ENCODE measurements around the gene TP73.
"Not testable (repeated sequence)": the region's sequence is repeated elsewhere in the genome, so short reads cannot be mapped to it uniquely, and the experiment has no call there.

TP73 gene

GRCh38 chr1:3746830-3747521 lies 94.7 kb downstream of the TP73 start:
- peak; percentile 35 to 57 for DNase-seq

- no peak for DNase-seq
Measured at GRCh38 chr1:3747522-3747848, 95.2 kb downstream of the TP73 start.

DNA sequence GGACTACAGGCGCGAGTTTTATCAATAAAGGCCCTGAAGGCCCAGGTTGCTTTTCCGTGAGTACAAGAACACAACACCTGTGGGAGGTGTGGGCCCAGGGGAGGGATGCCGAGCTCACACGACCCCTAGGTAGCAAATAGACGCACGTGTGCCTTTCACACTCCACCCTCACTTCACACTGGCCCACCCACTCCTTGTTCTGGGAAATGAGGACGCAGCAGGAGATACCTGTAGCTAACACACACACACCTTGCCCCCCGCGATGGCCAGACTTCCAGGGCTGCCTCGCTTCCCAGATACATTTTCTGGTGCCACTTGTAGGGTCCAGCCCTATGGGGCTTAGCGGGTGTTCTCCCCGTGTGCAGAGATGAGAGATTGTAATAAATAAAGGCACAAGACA lies 95.6 kb downstream of the TP73 start:
- no peak for DNase-seq

DNA sequence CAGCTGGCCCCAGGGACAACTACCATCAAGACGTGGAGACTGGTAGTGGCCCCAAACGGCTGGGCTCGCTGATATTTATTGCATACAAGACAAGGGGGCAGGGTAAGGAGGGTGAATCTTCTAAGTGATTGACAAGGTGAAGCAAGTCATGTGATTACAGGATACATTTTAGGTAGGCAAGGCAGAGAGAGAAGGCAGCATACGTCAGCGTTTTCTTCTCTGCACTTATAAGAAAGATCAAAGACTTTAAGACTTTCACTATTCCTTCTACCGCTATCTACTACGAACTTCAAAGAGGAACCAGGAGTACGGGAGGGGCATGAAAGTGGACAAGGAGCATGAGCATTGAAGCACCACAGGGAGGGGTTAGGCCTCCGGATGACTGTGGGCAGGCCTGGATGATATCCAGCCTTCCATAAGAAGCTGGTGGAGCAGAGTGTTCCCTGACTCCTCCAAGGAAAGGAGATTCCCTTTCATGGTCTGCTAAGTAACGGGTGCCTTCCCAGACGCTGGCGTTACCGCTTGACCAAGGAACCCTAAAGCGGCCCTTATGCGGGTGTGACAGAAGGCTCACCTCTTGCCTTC lies 96.1 kb downstream of the TP73 start:
- not testable (repeated sequence) for DNase-seq

DNA sequence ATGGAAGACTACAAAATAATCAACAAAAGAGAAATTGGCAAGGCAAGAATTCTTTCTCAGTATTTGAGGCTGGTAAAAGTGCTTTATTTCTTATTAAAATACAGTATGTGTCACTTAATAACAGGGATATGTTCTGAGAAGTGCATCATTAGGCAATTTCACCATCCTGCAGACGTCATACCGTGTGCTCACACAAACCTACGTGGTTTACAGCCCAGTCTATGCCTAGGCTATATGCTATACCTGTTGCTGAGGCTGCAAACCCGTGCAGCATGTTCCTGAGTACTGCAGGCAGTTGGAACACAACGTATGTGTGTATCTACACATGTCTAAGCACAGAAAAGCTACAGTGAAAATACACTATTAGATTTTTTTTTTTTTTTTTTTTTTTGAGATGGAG lies 97.2 kb downstream of the TP73 start:
- no peak for DNase-seq

DNA sequence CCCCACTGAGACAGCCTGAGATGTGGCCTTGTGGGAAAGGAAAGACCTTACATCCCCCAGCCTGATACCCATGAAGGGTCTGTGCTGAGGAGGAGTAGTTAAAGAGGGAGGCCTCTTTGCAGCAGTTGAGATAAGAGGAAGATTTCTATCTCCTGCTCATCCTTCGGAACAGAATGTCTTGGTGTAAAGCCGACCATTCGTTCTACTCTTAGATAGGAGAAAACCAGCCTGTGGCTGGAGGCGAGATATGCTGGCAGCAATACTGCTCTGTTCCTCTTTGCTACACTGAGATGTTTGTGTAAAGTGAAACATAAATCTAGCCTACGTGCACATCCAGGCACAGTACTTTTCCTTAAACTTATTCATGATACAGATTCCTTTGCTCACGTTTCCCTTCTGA lies 98.4 kb downstream of the TP73 start:
- no peak for DNase-seq

GRCh38 chr1:3752400-3752945 lies 100.2 kb downstream of the TP73 start, which contains the start of gene CCDC27:
Gene CCDC27, plus strand, starts transcription at chr1:3752450. Its CDS starts 32 bp downstream, at chr1:3752482.
- DNase-seq: no peak

GRCh38 chr1:3753656-3754454 lies 101.5 kb downstream of the TP73 start:
- DNase-seq: no peak

- DNase-seq: no peak
Measured at GRCh38 chr1:3756394-3756793, 104.1 kb downstream of the TP73 start.

GRCh38 chr1:3759164-3759563 lies 106.8 kb downstream of the TP73 start:
- DNase-seq: no peak

DNA sequence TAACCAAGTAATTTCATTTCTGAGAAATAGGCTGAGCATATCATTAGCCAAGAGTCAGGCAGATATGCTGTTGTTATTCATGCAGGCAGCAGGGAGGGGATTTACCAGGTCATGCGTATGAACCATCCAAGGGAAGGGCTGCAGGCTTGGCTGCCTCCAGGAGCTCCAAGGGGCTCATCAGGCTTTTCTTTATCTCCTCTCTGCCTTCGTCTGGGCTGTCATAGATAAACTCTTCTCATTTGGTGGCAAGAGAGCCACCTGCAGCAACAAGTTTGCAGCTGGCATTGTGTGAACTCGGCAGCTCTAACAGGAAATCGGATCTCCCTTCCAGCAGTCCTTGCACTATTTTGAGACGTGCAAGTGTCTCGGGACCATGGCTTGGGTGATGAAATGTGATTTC lies 107.5 kb downstream of the TP73 start:
- no peak for DNase-seq

GRCh38 chr1:3761296-3762010 lies 109.1 kb downstream of the TP73 start:
- no peak for DNase-seq

DNA sequence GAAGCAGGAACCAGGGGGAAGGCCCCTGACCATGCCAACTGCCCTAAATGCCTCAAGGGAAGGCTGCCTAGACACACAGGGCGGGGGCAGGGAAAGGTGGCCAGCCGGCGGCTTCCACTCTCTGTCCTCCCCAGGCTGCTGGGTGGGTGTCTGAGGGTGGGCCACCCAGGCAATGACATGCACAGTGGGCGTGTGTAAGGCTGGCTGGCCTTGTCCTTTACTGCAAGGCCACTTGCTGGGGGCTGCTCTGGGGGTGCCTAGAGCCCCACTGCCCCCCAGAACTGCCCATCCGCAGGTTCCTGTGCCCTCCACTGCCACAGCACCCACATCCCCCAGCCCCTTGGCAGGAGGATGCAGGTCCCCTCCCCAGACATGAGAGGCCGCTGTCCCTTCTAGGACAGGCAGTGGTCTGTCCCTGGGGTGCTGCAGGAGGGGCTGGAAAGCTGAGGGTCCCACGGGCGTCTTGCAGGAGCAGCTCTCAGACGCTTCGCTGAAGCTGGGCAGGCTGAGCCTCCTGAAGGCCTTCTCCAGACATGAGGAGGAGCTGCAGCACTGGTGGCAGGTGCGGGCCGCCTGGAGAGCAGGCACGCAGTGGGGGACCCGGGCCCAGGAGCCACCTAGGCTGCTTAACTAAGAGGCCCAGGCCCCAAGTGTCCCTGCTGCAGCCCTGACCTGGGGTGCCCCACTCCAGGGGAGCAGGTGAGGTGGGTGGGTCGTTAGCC lies 110.0 kb downstream of the TP73 start:
- DNase-seq: no peak

DNA sequence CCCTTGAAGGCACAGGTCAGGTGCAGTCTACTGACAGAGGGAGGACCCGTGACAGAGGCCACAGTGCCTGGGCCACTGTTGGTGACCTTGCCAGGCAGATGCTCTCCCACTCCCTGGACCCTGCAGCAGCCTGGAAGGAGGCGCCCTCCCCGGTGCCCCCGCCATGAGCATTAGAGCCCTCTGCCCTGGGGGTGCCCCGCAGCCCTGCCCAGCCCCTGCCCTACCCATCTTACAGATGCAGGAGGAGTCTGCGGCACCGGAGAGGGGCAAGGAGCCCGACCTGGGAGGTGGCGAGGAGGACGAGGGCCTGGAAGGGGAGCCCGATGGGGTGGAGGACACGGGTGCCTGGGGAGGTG lies 110.5 kb downstream of the TP73 start:
- no peak for DNase-seq

- DNase-seq: no peak
Measured at GRCh38 chr1:3763351-3764125, 111.2 kb downstream of the TP73 start.

DNA sequence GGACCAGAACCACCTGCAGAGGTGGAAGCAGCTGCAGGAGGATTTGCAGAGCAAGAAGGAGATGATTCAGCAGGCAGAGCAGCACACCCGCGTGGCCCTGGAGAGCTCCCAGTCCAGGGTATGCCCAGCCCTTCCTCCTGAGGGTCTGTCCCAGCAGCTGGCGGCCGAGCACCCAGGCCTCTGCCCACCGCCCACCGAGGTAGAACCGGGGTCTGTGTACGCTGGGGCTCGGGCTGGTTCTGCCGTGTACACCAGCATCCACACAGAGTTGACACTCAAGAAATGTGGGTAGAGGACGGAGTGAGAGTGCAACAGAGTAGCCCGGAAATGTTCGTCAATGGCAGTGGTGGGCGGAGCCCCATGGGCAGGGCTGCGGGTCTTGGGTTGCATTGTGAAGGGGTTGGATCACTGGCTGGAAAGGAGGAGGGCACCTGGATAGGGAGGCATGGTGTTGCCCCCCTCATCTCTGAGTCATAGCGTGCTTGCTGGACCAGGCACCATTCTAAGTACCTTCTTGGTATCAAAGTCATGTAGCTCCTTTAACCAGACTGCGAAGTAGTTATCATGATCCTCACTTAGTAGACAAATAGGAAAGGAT lies 115.1 kb downstream of the TP73 start:
- no peak for DNase-seq

DNA sequence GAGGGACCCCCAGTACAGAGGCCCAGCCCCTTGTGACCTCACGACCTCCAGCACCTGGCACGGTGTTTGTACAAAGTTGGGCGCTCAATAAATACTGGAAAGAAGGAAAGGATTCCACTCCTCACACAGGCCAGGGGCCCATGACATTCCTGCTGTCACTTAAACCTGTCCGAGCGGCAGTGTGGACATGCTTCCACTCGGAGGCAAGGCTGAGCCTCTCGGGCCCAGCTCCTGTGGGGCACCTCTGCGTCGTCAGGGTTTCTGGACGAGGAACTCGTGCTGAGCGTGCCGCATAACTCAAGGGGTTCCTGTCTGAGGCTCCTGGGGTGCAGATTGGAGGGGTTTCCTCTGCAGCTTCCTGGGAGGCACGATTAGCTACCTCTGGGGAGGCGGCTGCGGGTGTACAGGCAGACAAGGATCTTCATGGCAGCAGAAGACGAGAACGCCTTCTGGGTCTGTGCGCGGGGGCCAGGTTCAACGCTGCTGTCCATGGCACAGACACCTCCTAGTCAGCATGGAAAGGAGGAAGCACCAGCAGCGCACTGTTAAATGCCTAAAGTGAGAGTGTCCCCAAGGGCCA lies 116.6 kb downstream of the TP73 start:
- no peak for DNase-seq

DNA sequence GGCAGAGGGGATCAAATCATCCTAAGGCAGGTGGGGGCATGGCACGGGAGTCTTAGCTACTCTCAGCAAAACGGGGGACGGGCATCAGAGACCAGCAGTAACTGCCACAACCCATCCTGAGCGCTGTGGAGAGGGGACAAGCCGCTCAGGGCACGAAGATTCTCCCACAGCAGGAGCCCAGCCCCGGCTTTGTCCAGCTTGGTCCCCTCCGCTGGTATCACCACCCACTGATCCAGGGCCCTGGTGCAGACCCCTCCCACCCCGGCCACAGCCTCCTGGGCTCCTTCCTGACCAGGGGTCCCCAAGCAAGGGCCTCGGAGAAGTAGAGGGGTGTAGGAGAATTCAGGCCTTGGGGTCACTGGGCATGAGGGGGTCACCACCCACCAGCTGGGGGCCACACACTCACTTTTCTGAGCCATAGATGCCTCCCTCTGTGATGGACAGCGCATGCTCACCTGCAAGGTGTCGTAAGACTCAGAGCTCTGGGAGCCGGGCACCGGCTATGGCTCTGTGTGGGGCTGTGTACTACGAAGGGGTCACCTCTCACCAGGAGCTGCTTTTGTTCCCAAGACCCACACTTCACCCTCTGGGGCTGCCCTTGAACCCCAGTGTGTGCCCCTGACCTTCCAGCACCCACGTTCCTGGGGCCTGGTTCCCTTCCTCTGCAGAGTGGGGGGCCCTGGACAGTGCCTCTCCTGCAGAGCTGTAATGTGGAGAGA lies 117.9 kb downstream of the TP73 start:
- DNase-seq: no peak

DNA sequence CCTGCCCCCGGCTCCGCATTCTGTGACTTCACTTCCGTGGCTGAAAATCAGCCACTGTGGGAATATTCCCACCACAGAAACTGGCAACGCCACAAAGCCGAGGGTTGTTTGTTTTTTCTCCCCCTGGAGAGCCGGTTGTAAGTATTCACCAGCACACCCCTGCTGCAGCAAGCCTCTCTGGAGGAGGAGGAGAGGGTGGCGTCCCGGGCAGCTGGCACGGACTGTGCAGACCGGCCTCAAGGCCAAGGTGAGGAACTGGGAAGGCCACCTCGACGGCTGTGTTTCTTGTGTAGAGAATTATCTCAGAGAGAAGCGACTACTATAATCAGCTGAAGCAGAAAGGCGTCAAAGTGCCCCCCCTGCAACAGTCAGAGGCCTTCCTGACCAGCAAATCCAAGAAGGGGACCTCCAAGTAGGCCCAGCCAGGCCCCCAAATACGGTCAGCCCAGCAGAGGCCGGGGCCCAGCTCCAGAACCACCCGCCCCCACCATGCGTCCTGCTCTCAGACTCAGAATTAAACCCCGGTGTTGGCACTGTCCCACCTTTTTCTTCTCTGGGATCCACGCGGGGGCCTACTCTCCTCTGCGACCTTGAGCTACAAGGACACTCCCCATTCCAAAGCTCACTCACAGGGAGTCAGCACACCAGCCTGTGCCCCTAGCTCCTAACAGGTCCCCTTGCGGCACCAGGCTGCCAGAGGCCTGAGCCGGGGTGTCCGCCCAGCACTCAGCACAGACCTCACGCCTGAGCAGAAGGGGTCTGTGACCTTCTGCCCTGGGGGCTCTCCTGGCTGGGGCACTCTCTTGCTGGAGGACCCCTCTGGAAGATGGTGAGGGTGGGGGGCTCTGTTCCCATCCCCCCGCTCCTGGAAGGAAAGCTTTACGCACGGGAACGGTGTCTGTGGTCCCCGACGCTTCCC lies 119.1 kb downstream of the TP73 start:
- DNase-seq: no peak
